Neutrophil (primary cell): Measurements from ENCODE around the gene DCP1B.

Source experiments
- H3K27ac ChIP-seq: fragments of 200-600 bp; sonication (generic); 2 replicates; pipeline ENCODE4 v1.5.1; 2016; ENCODE audit warnings: mild to moderate bottlenecking, moderate library complexity
- H3K27me3 ChIP-seq: fragments of 200-600 bp; sonication (generic); 2 replicates; pipeline ENCODE4 v1.6.0; 2016; ENCODE audit warnings: mild to moderate bottlenecking
- H3K36me3 ChIP-seq: fragments of 200-600 bp; sonication (generic); 2 replicates; pipeline ENCODE4 v1.5.1; 2017
- H3K4me1 ChIP-seq, 2 experiments: fragments of 200-600 bp in 1 of 2; sonication (generic) in 1 of 2; 1 replicate in 1 of 2; 2 replicates in 1 of 2; pipeline versions ENCODE4 v1.5.1 to v1.6.1; 2013 to 2016; ENCODE audit warnings: low read depth in 1 of 2, low read length in 1 of 2, mild to moderate bottlenecking in 1 of 2, moderate library complexity in 1 of 2; ENCODE audit not compliant: control insufficient read depth in 1 of 2, insufficient read depth in 1 of 2
- H3K4me3 ChIP-seq, 2 experiments: fragments of 200-600 bp in 1 of 2; sonication (generic) in 1 of 2; 1 replicate in 1 of 2; 2 replicates in 1 of 2; pipeline ENCODE4 v1.5.1; 2013 to 2016; ENCODE audit warnings: low read depth in 1 of 2, low read length in 1 of 2, mild to moderate bottlenecking in 1 of 2, moderate library complexity in 1 of 2
- H3K9me3 ChIP-seq: fragments of 200-600 bp; sonication (generic); 2 replicates; pipeline ENCODE4 v1.5.1; 2016
- CTCF ChIP-seq: fragments of 200-600 bp; sonication (generic); IDR thresholded peaks from 2 replicates; pipeline ENCODE4 v1.5.1; 2016; ENCODE audit warnings: antibody characterized with exemption

DCP1B gene

GRCh38 chr12:1936406-1937320 is 67.6 kb downstream of the DCP1B start:
- Histone ChIP-seq H3K27me3 (peaks cover 11% of the 10 kb centered on the region), H3K36me3 (no peaks in the 10 kb centered on the region), H3K27ac (no peak overlapping the region), H3K4me1 (peaks cover 0 to 6% of the 10 kb centered on the region in 2 experiments), H3K9me3 (no peaks in the 10 kb centered on the region), H3K4me3 (no peak overlapping the region)
- TF ChIP-seq CTCF = no peak

GRCh38 chr12:1935700-1936378 is 68.4 kb downstream of the DCP1B start:
- H3K9me3 ChIP-seq = no peaks in the 10 kb centered on the region
- TF ChIP-seq CTCF = no peak
- H3K4me1 ChIP-seq = peaks cover 0 to 6% of the 10 kb centered on the region in 2 experiments
- H3K27me3 ChIP-seq = peaks cover 13% of the 10 kb centered on the region
- no peak overlapping the region for H3K4me3 ChIP-seq
- H3K27ac ChIP-seq = no peak overlapping the region
- no peaks in the 10 kb centered on the region for H3K36me3 ChIP-seq

- H3K27ac ChIP-seq = no peak overlapping the region
- no peak overlapping the region for H3K4me3 ChIP-seq
- H3K27me3 ChIP-seq = peaks cover 13% of the 10 kb centered on the region
- no peaks in the 10 kb centered on the region for H3K9me3 ChIP-seq
- TF ChIP-seq CTCF = no peak
- H3K4me1 ChIP-seq = peaks cover 0 to 11% of the 10 kb centered on the region in 2 experiments
- H3K36me3 ChIP-seq = no peaks in the 10 kb centered on the region
Observed at GRCh38 chr12:1935242-1935641, 69.0 kb downstream of the DCP1B start.

GRCh38 chr12:1934831-1935230 is 69.4 kb downstream of the DCP1B start:
- peaks cover 13% of the 10 kb centered on the region for H3K27me3 ChIP-seq
- TF ChIP-seq CTCF = no peak
- no peaks in the 10 kb centered on the region for H3K36me3 ChIP-seq
- H3K9me3 ChIP-seq = no peaks in the 10 kb centered on the region
- no peak overlapping the region for H3K27ac ChIP-seq
- no peak overlapping the region for H3K4me3 ChIP-seq
- peaks cover 0 to 11% of the 10 kb centered on the region in 2 experiments for H3K4me1 ChIP-seq

GRCh38 chr12:1934068-1934467 is 70.2 kb downstream of the DCP1B start:
- Histone ChIP-seq H3K27me3 (peaks cover 13% of the 10 kb centered on the region), H3K27ac (no peak overlapping the region), H3K4me1 (peaks cover 0 to 9% of the 10 kb centered on the region in 2 experiments), H3K9me3 (no peaks in the 10 kb centered on the region), H3K36me3 (no peaks in the 10 kb centered on the region), H3K4me3 (no peak overlapping the region)
- no peak for TF ChIP-seq CTCF
